Measurements from ENCODE around the gene CTSL.
"Not testable (repeated sequence)": the region's sequence is repeated elsewhere in the genome, so short reads cannot be mapped to it uniquely, and the experiment has no call there.

CTSL gene

GRCh38 chr9:87722393-87723088 lies 3.4 kb upstream of the CTSL start:
- no peak for DNase-seq (ENCODE audit: low read depth)

DNA sequence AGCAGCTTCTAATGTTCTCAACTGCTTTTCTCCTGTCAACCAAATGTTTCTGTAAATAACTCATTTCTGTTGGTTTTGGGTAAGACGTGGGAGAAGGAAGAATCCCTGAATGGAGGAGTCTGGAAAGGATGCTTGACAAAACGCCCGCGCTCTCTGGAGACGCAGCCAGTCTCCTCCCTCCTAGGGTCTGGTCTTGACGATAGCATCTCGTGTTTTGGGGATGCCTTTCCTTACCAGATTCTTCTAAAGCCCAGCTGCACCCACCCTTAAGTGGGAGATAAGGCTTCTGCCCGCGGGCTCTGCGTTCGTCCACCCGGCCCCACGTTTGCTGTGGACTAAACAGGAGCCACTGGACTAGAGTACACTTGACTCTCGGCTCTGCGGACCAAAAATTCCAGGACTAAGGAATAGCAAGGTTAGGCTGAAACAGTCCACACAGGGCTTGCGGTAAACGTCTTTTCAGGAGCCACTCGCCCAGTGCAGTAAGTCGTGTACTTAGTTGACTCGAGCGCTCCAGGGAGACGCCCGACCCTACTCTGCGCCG lies 491 bp upstream of the CTSL start:
- peak; percentile 43 for DNase-seq (ENCODE audit: low read depth)

GRCh38 chr9:87729246-87729645 lies 3.3 kb downstream of the CTSL start:
- DNase-seq (ENCODE audit: low read depth): no peak

DNA sequence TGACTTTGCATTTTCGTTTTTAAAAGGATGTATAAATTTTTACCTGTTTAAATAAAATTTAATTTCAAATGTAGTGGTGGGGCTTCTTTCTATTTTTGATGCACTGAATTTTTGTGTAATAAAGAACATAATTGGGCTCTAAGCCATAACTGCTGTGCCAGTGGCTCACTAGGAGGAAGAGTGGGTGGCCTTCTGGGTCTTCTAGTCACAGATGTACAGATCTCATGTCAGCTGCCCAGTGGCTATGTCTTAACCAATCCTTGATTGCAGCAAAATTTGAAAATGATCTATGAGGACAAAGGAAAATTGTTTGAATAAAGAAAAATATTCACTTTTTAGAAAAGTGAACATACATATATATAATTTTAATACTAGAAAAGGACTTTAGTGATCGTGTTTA lies 5.4 kb downstream of the CTSL start:
- DNase-seq (ENCODE audit: low read depth): no peak

DNA sequence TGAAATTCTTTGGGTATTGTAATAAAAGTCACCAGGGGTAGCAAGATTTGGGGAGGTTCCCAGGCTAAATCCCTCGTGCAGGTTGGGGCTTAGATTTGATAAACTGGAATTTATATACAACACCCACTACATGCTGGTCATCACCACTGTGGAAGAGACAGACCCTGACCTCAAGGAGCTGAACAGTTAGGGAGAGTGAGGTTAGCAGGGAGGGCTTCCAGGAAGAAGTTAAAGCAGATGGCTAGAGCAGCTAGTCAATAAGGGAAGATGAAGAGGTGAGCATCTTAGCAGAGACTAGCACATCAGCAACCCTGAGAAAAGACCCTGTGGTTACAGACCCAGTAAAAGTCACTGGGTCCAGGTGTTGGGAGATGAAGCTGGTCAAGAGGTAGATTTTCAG lies 6.4 kb downstream of the CTSL start:
- no peak for DNase-seq (ENCODE audit: low read depth)

- DNase-seq (ENCODE audit: low read depth): no peak
Observed at GRCh38 chr9:87732756-87733155, 6.8 kb downstream of the CTSL start.

GRCh38 chr9:87733273-87734052 lies 7.5 kb downstream of the CTSL start:
- DNase-seq (ENCODE audit: low read depth): no peak

DNA sequence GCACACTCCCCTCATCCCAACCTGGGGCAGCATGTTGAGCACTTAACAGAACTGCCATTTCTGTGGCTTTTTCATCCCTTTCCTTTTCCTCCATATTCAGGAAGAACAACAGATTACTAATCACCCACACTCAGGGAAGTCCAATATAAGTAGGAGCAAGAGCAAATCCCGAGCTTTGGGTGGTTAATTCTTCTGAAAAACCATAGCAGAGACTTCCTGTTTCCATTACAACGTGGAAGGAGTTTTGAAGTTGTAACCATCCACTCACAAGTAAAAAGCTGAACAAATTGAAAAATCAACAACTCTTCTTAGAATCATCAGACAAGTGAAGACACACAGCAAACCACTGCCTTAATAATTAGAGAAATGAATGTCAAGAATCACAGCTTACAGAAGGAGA lies 8.2 kb downstream of the CTSL start:
- DNase-seq (ENCODE audit: low read depth): no peak

DNA sequence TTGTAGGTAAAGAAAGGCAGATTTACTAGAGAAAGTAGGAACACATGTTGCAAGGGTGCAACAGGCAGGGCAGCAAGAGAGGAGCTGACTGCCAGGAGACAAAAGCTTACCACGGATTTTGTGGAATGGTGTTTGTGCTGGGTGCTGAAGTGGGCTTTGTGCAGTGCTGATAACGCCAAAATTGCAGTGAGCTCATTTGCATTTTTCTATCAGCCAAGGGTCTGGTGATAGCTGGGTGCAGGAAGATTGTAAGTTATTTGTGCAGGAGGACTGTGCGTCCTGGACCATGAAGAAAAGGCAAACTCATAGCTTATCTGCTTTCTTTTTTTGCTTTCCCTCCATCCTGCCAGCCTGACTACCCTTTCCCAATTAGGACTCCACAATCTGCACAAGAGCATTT lies 13.6 kb downstream of the CTSL start:
- no peak for DNase-seq (ENCODE audit: low read depth)

- DNase-seq (ENCODE audit: low read depth): no peak
Observed at GRCh38 chr9:87740209-87740608, 14.3 kb downstream of the CTSL start.

DNA sequence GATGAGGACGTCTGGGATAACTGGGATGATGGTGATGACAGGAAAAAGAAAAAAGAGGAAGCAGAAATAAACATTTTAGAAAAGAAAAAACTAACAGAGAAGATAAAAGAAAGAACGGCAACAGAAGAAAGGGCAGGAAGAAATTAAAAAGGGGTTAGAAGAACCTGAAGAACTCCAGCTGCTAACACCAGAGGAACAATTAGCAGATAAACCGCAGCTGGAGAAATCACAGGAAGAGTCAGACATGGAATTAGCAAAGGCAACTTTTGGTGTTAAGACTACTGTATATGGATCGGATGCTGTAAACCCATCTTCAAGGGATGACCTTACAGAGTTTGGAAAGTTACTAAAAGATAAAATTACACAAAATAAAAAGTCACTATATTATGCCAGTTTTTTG lies 15.4 kb downstream of the CTSL start:
- no peak for DNase-seq (ENCODE audit: low read depth)

DNA sequence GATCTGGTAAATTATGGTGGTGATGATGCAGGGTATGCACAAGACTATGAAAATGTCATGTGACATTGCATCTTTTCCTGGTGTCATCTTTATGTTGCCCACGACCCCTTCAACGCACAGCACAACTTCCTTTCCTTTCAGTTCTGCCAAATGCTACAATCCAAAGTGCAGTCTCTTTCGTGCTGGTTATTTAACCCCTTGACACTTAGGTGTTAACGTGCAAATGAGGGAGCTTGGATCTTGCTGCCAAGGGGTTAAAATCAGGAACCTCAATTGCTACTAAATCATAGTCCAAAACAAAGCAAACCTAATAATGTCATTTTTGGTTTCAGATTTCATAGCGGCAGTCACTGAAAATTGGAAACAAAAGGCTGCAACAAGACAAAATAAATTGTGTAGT lies 16.0 kb downstream of the CTSL start:
- no peak for DNase-seq (ENCODE audit: low read depth)

DNA sequence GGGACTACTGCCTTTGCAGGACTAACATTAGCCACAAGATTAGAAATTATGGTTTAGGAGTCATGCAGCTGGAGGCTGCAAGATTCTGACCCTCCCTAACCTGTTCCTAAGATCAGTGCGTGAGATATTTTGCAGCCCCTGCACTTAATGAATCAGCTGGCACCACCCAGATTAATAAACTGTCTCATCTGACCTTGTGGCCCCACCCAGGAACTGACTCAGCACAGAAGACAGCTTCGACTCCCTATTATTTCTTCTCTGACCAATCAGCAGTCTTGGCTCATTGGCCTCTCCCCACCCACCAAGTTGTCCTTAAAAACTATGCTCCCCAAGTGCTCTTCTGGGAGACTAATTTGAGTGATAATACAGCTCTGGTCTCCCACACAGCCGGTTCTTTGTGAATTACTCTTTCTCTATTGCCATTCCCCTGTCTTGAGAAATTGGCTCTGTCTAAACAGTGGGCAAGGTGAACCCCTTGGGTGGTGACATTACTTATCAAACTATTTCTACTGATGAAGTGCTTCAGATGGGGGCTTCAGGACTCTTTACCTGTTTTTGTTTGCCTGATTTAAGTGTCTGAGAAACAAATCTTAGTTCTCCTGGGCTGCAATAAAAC lies 17.0 kb downstream of the CTSL start:
- DNase-seq (ENCODE audit: low read depth): no peak

DNA sequence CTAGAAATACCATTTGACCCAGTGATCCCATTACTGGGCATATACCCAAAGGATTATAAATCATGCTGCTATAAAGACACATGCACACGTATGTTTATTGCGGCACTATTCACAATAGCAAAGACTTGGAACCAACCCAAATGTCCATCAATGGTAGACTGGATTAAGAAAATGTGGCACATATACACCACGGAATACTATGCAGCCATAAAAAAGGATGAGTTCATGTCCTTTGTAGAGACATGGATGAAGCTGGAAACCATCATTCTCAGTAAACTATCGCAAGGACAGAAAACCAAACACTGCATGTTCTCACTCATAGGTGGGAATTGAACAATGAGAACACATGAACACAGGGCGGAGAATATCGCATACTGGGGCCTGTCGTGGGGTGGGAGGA lies 18.3 kb downstream of the CTSL start:
- not testable (repeated sequence) for DNase-seq (ENCODE audit: low read depth)

DNA sequence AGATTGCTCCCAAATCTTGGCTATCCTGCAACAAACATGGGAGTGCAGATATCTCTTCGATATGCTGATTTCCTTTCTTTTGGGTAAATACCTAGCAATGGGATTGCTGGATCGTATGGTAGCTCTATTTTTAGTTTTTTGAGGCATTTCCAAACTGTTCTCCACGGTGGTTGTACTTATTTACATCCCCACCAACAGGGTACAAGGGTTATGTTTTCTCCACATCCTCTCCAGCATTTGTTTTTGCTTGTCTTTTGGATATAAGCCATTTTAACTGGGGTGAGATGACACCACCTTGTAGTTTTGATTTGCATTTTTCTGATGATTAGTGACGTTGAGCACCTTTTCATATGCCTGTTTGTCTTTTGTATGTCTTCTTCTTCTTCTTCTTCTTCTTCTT lies 20.3 kb downstream of the CTSL start:
- DNase-seq (ENCODE audit: low read depth): no peak

GRCh38 chr9:87748881-87749280 lies 23.0 kb downstream of the CTSL start:
- no peak for DNase-seq (ENCODE audit: low read depth)

DNA sequence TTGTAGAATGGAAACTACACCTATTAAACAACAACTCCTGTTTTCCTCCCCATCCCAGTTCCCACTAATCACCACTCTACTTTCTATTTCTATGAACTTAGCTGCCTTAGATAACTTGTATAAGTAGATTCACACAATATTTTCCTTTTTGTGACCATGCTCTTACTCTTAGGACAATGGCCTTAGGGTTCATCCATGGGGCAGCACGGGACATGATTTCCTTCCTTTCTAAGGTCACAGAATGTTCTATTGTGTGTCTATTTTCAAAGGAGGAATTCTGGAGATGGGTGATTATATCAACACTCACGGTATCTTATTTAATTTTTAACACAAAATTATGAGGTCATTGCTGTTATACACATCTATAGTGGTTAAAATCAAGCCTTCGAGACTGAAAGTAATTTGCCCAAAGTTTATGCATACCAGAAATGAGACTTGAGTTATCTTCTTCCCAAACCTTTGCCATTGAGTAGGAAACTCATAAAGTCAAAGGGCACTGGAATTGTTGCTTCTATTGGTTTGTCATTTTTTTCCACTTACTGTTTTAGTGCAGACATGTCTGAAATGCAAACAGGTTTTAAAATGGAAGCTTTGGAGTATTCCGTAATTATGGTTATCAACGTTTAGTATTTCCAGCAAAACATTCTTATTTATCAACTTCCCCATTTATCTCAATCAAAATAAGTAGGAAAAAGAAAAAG lies 23.6 kb downstream of the CTSL start:
- DNase-seq (ENCODE audit: low read depth): no peak

GRCh38 chr9:87750726-87751125 lies 24.8 kb downstream of the CTSL start:
- no peak for DNase-seq (ENCODE audit: low read depth)

GRCh38 chr9:87751423-87751822 lies 25.5 kb downstream of the CTSL start:
- DNase-seq (ENCODE audit: low read depth): no peak

DNA sequence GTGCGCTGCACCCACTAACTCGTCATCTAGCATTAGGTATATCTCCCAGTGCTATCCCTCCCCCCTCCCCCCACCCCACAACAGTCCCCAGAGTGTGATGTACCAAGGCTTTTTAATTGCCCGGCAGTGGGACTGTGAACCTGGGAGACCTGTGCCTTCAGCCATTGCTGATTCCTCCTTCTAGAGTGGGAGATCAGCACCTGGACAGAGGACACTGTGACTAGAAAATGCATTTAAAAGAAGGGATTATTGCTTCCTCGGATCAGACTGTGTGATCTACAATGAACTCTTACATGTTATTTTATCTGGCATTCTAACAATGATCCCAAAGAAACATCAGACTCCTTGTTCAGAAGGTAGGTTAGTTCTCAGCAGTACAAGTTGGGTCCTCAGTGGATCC lies 25.9 kb downstream of the CTSL start:
- DNase-seq (ENCODE audit: low read depth): no peak

DNA sequence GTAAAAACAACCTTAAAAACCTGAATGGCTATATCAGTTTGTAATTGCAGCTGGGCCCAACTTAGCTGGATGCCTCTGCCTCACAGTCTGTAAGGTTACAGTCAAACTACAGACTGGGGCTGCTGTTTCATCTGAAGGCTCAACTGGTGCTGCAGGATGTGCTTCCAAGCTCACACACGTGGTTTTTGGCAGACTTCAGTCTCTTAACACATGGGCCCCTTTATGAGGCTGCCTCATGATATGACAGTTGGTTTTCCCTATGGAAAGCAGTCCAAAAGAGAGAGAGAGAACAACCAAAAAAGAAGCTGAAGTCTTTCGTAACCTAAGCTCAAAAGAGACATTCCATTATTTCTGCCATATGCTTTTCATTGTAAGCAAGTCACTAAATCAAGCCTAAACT lies 27.4 kb downstream of the CTSL start:
- no peak for DNase-seq (ENCODE audit: low read depth)

DNA sequence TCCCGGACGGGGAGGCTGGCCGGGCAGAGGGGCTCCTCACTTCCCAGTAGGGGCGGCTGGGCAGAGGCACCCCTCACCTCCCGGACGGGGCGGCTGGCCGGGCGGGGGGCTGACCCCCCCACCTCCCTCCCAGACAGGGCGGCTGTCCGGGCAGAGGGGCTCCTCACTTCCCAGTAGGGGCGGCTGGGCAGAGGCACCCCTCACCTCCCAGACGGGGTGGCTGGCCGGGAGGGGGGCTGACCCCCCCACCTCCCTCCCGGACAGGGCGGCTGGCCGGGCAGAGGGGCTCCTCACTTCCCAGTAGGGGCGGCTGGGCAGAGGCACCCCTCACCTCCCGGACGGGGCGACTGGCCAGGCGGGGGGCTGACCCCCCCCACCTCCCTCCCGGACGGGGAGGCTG lies 32.4 kb downstream of the CTSL start:
- not testable (repeated sequence) for DNase-seq (ENCODE audit: low read depth)
